GM18870 (cell line): ENCODE measurements around the gene RAB40B.

Experiments
- ATAC-seq: cut with Tn5 transposase; IDR thresholded peaks from one replicate; pipeline ENCODE4 v1.9.1; 2021; ENCODE audit warnings: moderate library complexity; ENCODE audit not compliant: unreplicated experiment

RAB40B gene

GRCh38 chr17:82653651-82654528 is 44.6 kb downstream of the RAB40B start:
- no peak for ATAC-seq

- ATAC-seq = no peak
These were observed 47.8 kb downstream of the RAB40B start for GRCh38 chr17:82650723-82651122.

GRCh38 chr17:82649501-82650261 is 48.8 kb downstream of the RAB40B start:
- no peak for ATAC-seq

GRCh38 chr17:82648742-82649331 is 49.7 kb downstream of the RAB40B start:
- ATAC-seq = no peak

GRCh38 chr17:82648165-82648668 is 50.3 kb downstream of the RAB40B start, which contains the start of gene WDR45B:
Gene WDR45B, minus strand, starts transcription at chr17:82648444. Its CDS starts 104 bp downstream, at chr17:82648340.
- ATAC-seq = peak; percentile 58

- peak; percentile 8 for ATAC-seq
These were observed 50.8 kb downstream of the RAB40B start for GRCh38 chr17:82647593-82648164.

- no peak for ATAC-seq
These were observed 53.0 kb downstream of the RAB40B start for GRCh38 chr17:82645516-82645915.

- no peak for ATAC-seq
These were observed 54.4 kb downstream of the RAB40B start for GRCh38 chr17:82644148-82644547.

GRCh38 chr17:82642022-82642421 is 56.5 kb downstream of the RAB40B start:
- no peak for ATAC-seq

- ATAC-seq = no peak
These were observed 58.5 kb downstream of the RAB40B start for GRCh38 chr17:82640036-82640435.

- no peak for ATAC-seq
These were observed 58.9 kb downstream of the RAB40B start for GRCh38 chr17:82639628-82640027.

- no peak for ATAC-seq
These were observed 60.2 kb downstream of the RAB40B start for GRCh38 chr17:82638183-82638773.

GRCh38 chr17:82636626-82637598 is 61.6 kb downstream of the RAB40B start:
- ATAC-seq = no peak

GRCh38 chr17:82633343-82633742 is 65.2 kb downstream of the RAB40B start:
- no peak for ATAC-seq

- no peak for ATAC-seq
These were observed 66.0 kb downstream of the RAB40B start for GRCh38 chr17:82632451-82632850.

GRCh38 chr17:82631544-82631943 is 67.0 kb downstream of the RAB40B start:
- no peak for ATAC-seq

GRCh38 chr17:82630212-82630611 is 68.3 kb downstream of the RAB40B start:
- no peak for ATAC-seq

- ATAC-seq = no peak
These were observed 68.8 kb downstream of the RAB40B start for GRCh38 chr17:82629748-82630147.

- ATAC-seq = no peak
These were observed 71.1 kb downstream of the RAB40B start for GRCh38 chr17:82627405-82627804.
